H1 (cell line): ENCODE data around the gene FRMD4B. TPM values are rescaled to one million over a fixed set of nuclear protein-coding genes. Genes with fewer than 3 reads are reported as not detected.

Experiments used
- CEBPB ChIP-seq: IDR thresholded peaks from 2 replicates; pipeline ENCODE4 v1.6.1; 2012; ENCODE audit warnings: low read depth, low read length
- CTCF ChIP-seq, 3 experiments: IDR thresholded peaks; 1 replicate in 2 of 3; 2 replicates in 1 of 3; pipeline versions ENCODE4 v1.5.1 to v1.6.1; 2011; ENCODE audit warnings: low read length in 3 of 3, mild to moderate bottlenecking in 3 of 3, inconsistent platforms in 2 of 3, low read depth in 1 of 3, moderate library complexity in 1 of 3; ENCODE audit not compliant: insufficient read depth in 1 of 3; ENCODE audit errors: control extremely low read depth in 1 of 3
- polyA plus RNA-seq, 7 experiments: library from polyadenylated mRNA; depleted of rRNA in 3 of 7; stranded (reverse) in 5 of 7; unstranded in 2 of 7; fragments of >200 nt in 5 of 7; fragments of 200-250 nt in 2 of 7; gene quantifications; 1 replicate in 5 of 7; 2 replicates in 1 of 7; 4 replicates in 1 of 7; pipeline versions ENCODE4 v1.2.1 to v1.2.3, GENCODE V29; 2011 to 2013; ENCODE audit warnings: missing spikeins in 2 of 7, mixed read lengths in 2 of 7
- total RNA-seq: library from RNA; stranded (reverse); fragmentation: NEBNext Ultra II Directional; extraction: Animal tissue kit (Norgen Biotek cat#: 25700); gene quantifications from 2 replicates; pipeline ENCODE4 v1.2.1, GENCODE V29; 2021

The FRMD4B gene
- total and polyA plus RNA-seq, 2 of the 8 experiments (the other 6 are each of a cell fraction or from before 2014, with no cell fraction given): 2.7 to 7.2 TPM

GRCh38 chr3:69324362-69325025 is 61.4 kb downstream of the FRMD4B start (continued):
- peak; percentile 49 to 83 (median 74) for TF ChIP-seq CTCF (IDR thresholded peaks at IDR 0.05; ENCODE audit: control extremely low read depth in 1 of 3, insufficient read depth in 1 of 3, low read depth in 1 of 3, low read length in 3 of 3)
- TF ChIP-seq CEBPB: no peak
